H1 (cell line): ENCODE results near the gene CIAO2A.

Experiments used
- CHD1 ChIP-seq: IDR thresholded peaks from 2 replicates; pipeline ENCODE4 v1.6.1; 2012; ENCODE audit warnings: low read depth, low read length, improper control_type of control experiment
- CHD7 ChIP-seq: fragments of 300-600 bp; sonication (generic); IDR thresholded peaks from 2 replicates; pipeline ENCODE4 v1.7.1; 2012; ENCODE audit warnings: low read length, moderate library complexity, mild to moderate bottlenecking, inconsistent platforms; ENCODE audit not compliant: insufficient replicate concordance
- CREB1 ChIP-seq: IDR thresholded peaks from 2 replicates; pipeline ENCODE4 v1.6.1; 2012; ENCODE audit warnings: inconsistent platforms
- CTCF ChIP-seq, 3 experiments: IDR thresholded peaks; 1 replicate in 2 of 3; 2 replicates in 1 of 3; pipeline versions ENCODE4 v1.5.1 to v1.6.1; 2011; ENCODE audit warnings: low read length in 3 of 3, mild to moderate bottlenecking in 3 of 3, inconsistent platforms in 2 of 3, low read depth in 1 of 3, moderate library complexity in 1 of 3; ENCODE audit not compliant: insufficient read depth in 1 of 3; ENCODE audit errors: control extremely low read depth in 1 of 3
- EZH2 ChIP-seq: fragments of 200-600 bp; sonication (generic); IDR thresholded peaks from 2 replicates; pipeline ENCODE4 v1.7.1; 2012; ENCODE audit warnings: low read depth, mild to moderate bottlenecking, moderate library complexity, low read length, inconsistent platforms; ENCODE audit not compliant: severe bottlenecking
- HDAC2 ChIP-seq, 2 experiments: fragments of 300-600 bp in 1 of 2; sonication (generic) in 1 of 2; IDR thresholded peaks; 2 replicates each; pipeline ENCODE4 v1.6.1; 2011 to 2012; ENCODE audit warnings: low read depth in 2 of 2, low read length in 2 of 2, mild to moderate bottlenecking in 2 of 2, moderate library complexity in 2 of 2, borderline replicate concordance in 1 of 2, inconsistent platforms in 1 of 2
- JUN ChIP-seq: IDR thresholded peaks from 2 replicates; pipeline ENCODE4 v1.6.1; 2011; ENCODE audit warnings: low read depth, mild to moderate bottlenecking, improper control_type of control experiment, low read length
- SP1 ChIP-seq: IDR thresholded peaks from 2 replicates; pipeline ENCODE4 v1.6.1; 2011; ENCODE audit warnings: low read depth, low read length
- SP4 ChIP-seq: IDR thresholded peaks from 2 replicates; pipeline ENCODE4 v1.6.1; 2012; ENCODE audit warnings: low read length, inconsistent platforms
- TAF1 ChIP-seq: IDR thresholded peaks from 2 replicates; pipeline ENCODE4 v1.6.1; 2011; ENCODE audit warnings: mild to moderate bottlenecking, low read depth, low read length

GRCh38 chr15:64141798-64142512 lies 48.3 kb upstream of the CIAO2A start:
- no peak for TF ChIP-seq CREB1
- no peak for TF ChIP-seq TAF1
- no peak for TF ChIP-seq HDAC2 (IDR thresholded peaks at IDR 0.05; ENCODE audit: borderline replicate concordance in 1 of 2, low read depth in 2 of 2, low read length in 2 of 2)
- TF ChIP-seq CTCF (IDR thresholded peaks at IDR 0.05; ENCODE audit: control extremely low read depth in 1 of 3, insufficient read depth in 1 of 3, low read depth in 1 of 3, low read length in 3 of 3): no peak
- no peak for TF ChIP-seq CHD1
- TF ChIP-seq SP1: no peak
- no peak for TF ChIP-seq SP4
- TF ChIP-seq CHD7: no peak
- TF ChIP-seq EZH2: no peak
- no peak for TF ChIP-seq JUN
